HepG2 (cell line): ENCODE results near the gene OSR1. TPM values are rescaled to one million over a fixed set of nuclear protein-coding genes. Genes with fewer than 3 reads are reported as not detected.

Experiments used
- ATAC-seq: fragments of 200-7000 bp; cut with Tn5 transposase; 3 replicates; pipeline ENCODE4 v1.9.1; 2020; ENCODE audit warnings: mild to moderate bottlenecking, moderate library complexity
- BruUV-seq: library from RNA; stranded (reverse); fragments of 400-500 nt; replicated peaks from 2 replicates; lab custom pipeline; 2021; lab: Mats Ljungman, UMichigan
- CTCF ChIA-PET: fragments of 300-600 bp; formaldehyde crosslinking; extraction: SDS; loops from one replicate; lab custom pipeline; 2021; ENCODE audit warnings: low total read pairs, inconsistent platforms, low intra/inter-chr PET ratio; lab: Yijun Ruan, JAX
- POLR2A ChIA-PET: fragments of 350-600 bp; sonication (Branson Sonifier 250); formaldehyde crosslinking; loops from one replicate; lab custom pipeline; 2020; ENCODE audit warnings: antibody characterized with exemption, inconsistent platforms; lab: Yijun Ruan, JAX
- DNase-seq: peaks from one replicate; pipeline ENCODE4 v3.0.0-alpha.2; 2015; ENCODE audit warnings: low spot score
- FAIRE-seq: peaks from 3 replicates; lab custom pipeline; 2011; peaks lifted over from hg19 to GRCh38; lab: Jason Lieb, UNC
- H2AFZ ChIP-seq: one replicate; pipeline ENCODE4 v1.6.1; 2011; ENCODE audit warnings: low read length, inconsistent platforms
- H3K27ac ChIP-seq: fragments of 300-600 bp; 3 replicates; pipeline ENCODE4 v1.8.0; 2011; ENCODE audit warnings: mixed run types, mild to moderate bottlenecking, mixed read lengths, low read length, inconsistent platforms; ENCODE audit not compliant: insufficient read depth; ENCODE audit errors: extremely low read length
- H3K27me3 ChIP-seq, 2 experiments: fragments of 200-600 bp in 1 of 2; 2 replicates in 1 of 2; 3 replicates in 1 of 2; pipeline versions ENCODE4 v1.6.0 to v1.8.0; 2011; ENCODE audit warnings: low read length in 2 of 2, mild to moderate bottlenecking in 2 of 2, moderate library complexity in 2 of 2, inconsistent platforms in 1 of 2; ENCODE audit not compliant: insufficient read depth in 2 of 2, control insufficient read depth in 1 of 2
- H3K36me3 ChIP-seq, 2 experiments: fragments of 200-600 bp in 1 of 2; replicated peaks in 1 of 2; 2 replicates in 1 of 2; 3 replicates in 1 of 2; pipeline versions ENCODE4 v1.5.1 to v1.8.0; 2011; ENCODE audit warnings: low read length in 2 of 2, inconsistent platforms in 1 of 2; ENCODE audit not compliant: insufficient read depth in 2 of 2, control insufficient read depth in 1 of 2
- H3K4me1 ChIP-seq: 2 replicates; pipeline ENCODE4 v1.5.1; 2012; ENCODE audit warnings: low read length, inconsistent platforms; ENCODE audit not compliant: insufficient read depth
- H3K4me2 ChIP-seq: 2 replicates; pipeline ENCODE4 v1.6.0; 2011; ENCODE audit warnings: low read depth, low read length, inconsistent platforms
- H3K4me3 ChIP-seq, 3 experiments: fragments of 200-600 bp in 1 of 3; sonication (generic), shearing (Covaris generic) in 1 of 3; replicated peaks in 1 of 3; 2 replicates each; pipeline ENCODE4 v1.5.1; 2011 to 2016; ENCODE audit warnings: low read length in 3 of 3, inconsistent platforms in 2 of 3, low read depth in 2 of 3, mild to moderate bottlenecking in 2 of 3, control low read depth in 1 of 3, mixed read lengths in 1 of 3; ENCODE audit not compliant: insufficient read depth in 1 of 3
- H3K79me2 ChIP-seq: one replicate; pipeline ENCODE4 v1.6.1; 2011; ENCODE audit warnings: low read length, inconsistent platforms; ENCODE audit not compliant: insufficient read depth
- H3K9ac ChIP-seq: 2 replicates; pipeline ENCODE4 v1.6.0; 2011; ENCODE audit warnings: mild to moderate bottlenecking, low read depth, low read length, inconsistent platforms; ENCODE audit not compliant: insufficient read depth
- H3K9me3 ChIP-seq: 2 replicates; pipeline ENCODE4 v1.5.1; 2012; ENCODE audit warnings: mild to moderate bottlenecking, low read length
- H4K20me1 ChIP-seq: 2 replicates; pipeline ENCODE4 v1.6.0; 2011; ENCODE audit warnings: inconsistent platforms, mild to moderate bottlenecking, low read length, moderate library complexity; ENCODE audit not compliant: insufficient read depth
- GZF1 ChIP-seq: sonication (generic); formaldehyde crosslinking; IDR thresholded peaks from 2 replicates; pipeline ENCODE4 v1.5.1; 2020; ENCODE audit warnings: mild to moderate bottlenecking, missing genetic modification reagents
- MIER2 ChIP-seq: IDR thresholded peaks from 2 replicates; pipeline ENCODE4 v1.6.1; 2016; ENCODE audit warnings: missing biosample characterization, missing genetic modification reagents
- RFXANK ChIP-seq: IDR thresholded peaks from 2 replicates; pipeline ENCODE4 v1.6.1; 2016
- RNF2 ChIP-seq: fragments of 450-650 bp; conservative IDR thresholded peaks from 2 replicates; pipeline ENCODE4 v1.6.1; 2016; ENCODE audit warnings: low read depth
- TOPORS ChIP-seq: sonication (generic); formaldehyde crosslinking; IDR thresholded peaks from 2 replicates; pipeline ENCODE4 v1.8.0; 2023; ENCODE audit warnings: mild to moderate bottlenecking, missing genetic modification reagents
- ZBTB40 ChIP-seq, 2 experiments: fragments of 450-650 bp in 1 of 2; sonication (generic) in 1 of 2; formaldehyde crosslinking in 1 of 2; IDR thresholded peaks; 2 replicates each; pipeline versions ENCODE4 v1.6.1 to v1.8.0; 2016 to 2022; ENCODE audit warnings: antibody characterized with exemption in 1 of 2, mild to moderate bottlenecking in 1 of 2, missing genetic modification reagents in 1 of 2
- ZNF768 ChIP-seq: sonication (generic); formaldehyde crosslinking; IDR thresholded peaks from 2 replicates; pipeline ENCODE4 v1.4.0; 2020; ENCODE audit warnings: missing genetic modification reagents
- ZXDC ChIP-seq: sonication (generic); formaldehyde crosslinking; IDR thresholded peaks from 2 replicates; pipeline ENCODE4 v1.5.0; 2020; ENCODE audit warnings: mild to moderate bottlenecking, missing genetic modification reagents
- WGBS: methylation state at CpG from one replicate; pipeline ENCODE4 v1.1.6; 2017; ENCODE audit warnings: low lambda C conversion rate; 5-methylcytosine and 5-hydroxymethylcytosine counted together
- in situ Hi-C: cut with HindIII; loops from 2 replicates; pipeline ENCODE4 v1.10.0; 2017; ENCODE audit warnings: low pct_unique_long_range_greater_than_20kb; ENCODE audit not compliant: extremely low pct_ligation_motif_present
- intact Hi-C: fragments of 100-400 bp; cut with micrococcal nuclease; formaldehyde crosslinking; loops from one replicate; pipeline ENCODE4 v1.10.0; 2022; ENCODE audit not compliant: unreplicated experiment
- polyA plus RNA-seq, 8 experiments: library from polyadenylated mRNA; depleted of rRNA in 3 of 8; stranded (reverse) in 7 of 8; unstranded in 1 of 8; fragments of >200 nt; fragmentation: Illumina TruSeq in 4 of 8; extraction: Trizol in 4 of 8; gene quantifications; 2 replicates each; pipeline versions ENCODE4 v1.2.1 to v1.2.3, GENCODE V29; 2011 to 2016; ENCODE audit warnings: low read depth in 4 of 8, missing spikeins in 1 of 8, mixed read lengths in 1 of 8; ENCODE audit not compliant: insufficient read depth in 1 of 8
- total RNA-seq, 5 experiments: library from RNA; depleted of rRNA; stranded (reverse); fragments of >200 nt; fragmentation: Illumina TruSeq; extraction: Trizol; gene quantifications; 2 replicates each; pipeline ENCODE4 v1.2.3, GENCODE V29; 2016; ENCODE audit warnings: low read depth in 1 of 5

Gene OSR1
- total and polyA plus RNA-seq, 2 of the 13 experiments (the other 11 are each of a cell fraction or from before 2014, with no cell fraction given), result 0.63 to 1.1 TPM

GRCh38 chr2:19360966-19361321 lies 2.5 kb upstream of the OSR1 start:
- ChIA-PET CTCF (interaction anchor here (3.6 kb wide), 1 partner anchor 841 kb away, joined by 20 read pairs; no protein-coding TSS in a partner anchor), POLR2A (interaction anchor here (5.4 kb wide), 1 partner anchor 13 kb away, joined by 55 read pairs; no protein-coding TSS in a partner anchor)
- TF ChIP-seq RNF2 (peak; percentile 84), ZXDC (CRISPR knock-in tag) (no peak), ZNF768 (CRISPR knock-in tag) (0 out of 2 replicates have a peak, but pooled peaks have one; percentile 29), MIER2 (no peak), ZBTB40 (IDR thresholded peaks at IDR 0.05) (no peak), ZBTB40 (CRISPR knock-in tag; IDR thresholded peaks at IDR 0.05) (0 out of 2 replicates have a peak, but pooled peaks have one; percentile 17), TOPORS (no peak), GZF1 (CRISPR knock-in tag) (no peak), RFXANK (no peak)
- ATAC-seq (no peak), FAIRE-seq (no peak), DNase-seq (no peak)
- no peaks in the 10 kb centered on the region for H3K9me3 ChIP-seq
- H4K20me1 ChIP-seq, result no peaks in the 10 kb centered on the region
- H3K4me3 ChIP-seq, result peak overlapping the region in 1 of 3 experiments; percentile 71; a peak in 1 of 6 replicates
- WGBS, result 86% methylated on average over 17 of the region's 17 CpGs
- H3K9ac ChIP-seq, result no peak overlapping the region
- H3K27ac ChIP-seq, result no peak overlapping the region
- H3K36me3 ChIP-seq, result no peaks in the 10 kb centered on the region
- no TSS peak for BruUV-seq
- in situ Hi-C loops (loop anchor here (5.0 to 10.0 kb wide), 4 partner anchors 214 to 839 kb away; no protein-coding TSS in a partner anchor), intact Hi-C loops (loop anchor here (5.0 to 10.0 kb wide), 4 partner anchors 211 to 924 kb away; no protein-coding TSS in a partner anchor)
- H3K4me2 ChIP-seq, result no peak overlapping the region
- no peak overlapping the region for H2AFZ ChIP-seq
- H3K27me3 ChIP-seq, result peaks cover 14 to 72% of the 10 kb centered on the region in 2 experiments
- H3K4me1 ChIP-seq, result peaks cover 33% of the 10 kb centered on the region
- H3K79me2 ChIP-seq, result no peaks in the 10 kb centered on the region
